Effector memory CD4-positive, alpha-beta T cell (primary cell): ENCODE measurements around the gene SEZ6L.

Experiments
- DNase-seq, 3 donors: peaks; one replicate each; pipeline ENCODE4 v3.0.0-alpha.2; 2020
- H3K27ac ChIP-seq: 2 replicates; pipeline ENCODE4 v1.7.0; 2013; ENCODE audit warnings: mild to moderate bottlenecking, low read length, moderate library complexity; ENCODE audit not compliant: insufficient read depth, poor library complexity, severe bottlenecking
- H3K27me3 ChIP-seq: replicated peaks from 2 replicates; pipeline ENCODE4 v1.7.0; 2013; ENCODE audit warnings: mild to moderate bottlenecking, low read length; ENCODE audit not compliant: insufficient read depth, control insufficient read depth, poor library complexity, severe bottlenecking
- H3K36me3 ChIP-seq: 2 replicates; pipeline ENCODE4 v1.7.0; 2013; ENCODE audit warnings: mild to moderate bottlenecking, low read length, moderate library complexity; ENCODE audit not compliant: control insufficient read depth, insufficient read depth
- H3K4me1 ChIP-seq: 2 replicates; pipeline ENCODE4 v1.7.0; 2013; ENCODE audit warnings: low read length, mild to moderate bottlenecking; ENCODE audit not compliant: control insufficient read depth, insufficient read depth, poor library complexity, severe bottlenecking
- H3K4me3 ChIP-seq: 2 replicates; pipeline ENCODE4 v1.7.0; 2013; ENCODE audit warnings: low read length, low read depth, mild to moderate bottlenecking; ENCODE audit not compliant: insufficient read depth, poor library complexity, severe bottlenecking
- H3K9me3 ChIP-seq: 2 replicates; pipeline ENCODE4 v1.7.0; 2013; ENCODE audit warnings: mild to moderate bottlenecking, low read length, moderate library complexity; ENCODE audit not compliant: control insufficient read depth

Gene SEZ6L

GRCh38 chr22:26426924-26427323 lies 257.7 kb downstream of the SEZ6L start:
- H3K27me3 ChIP-seq: no peaks in the 10 kb centered on the region
- H3K4me1 ChIP-seq: peaks cover 17% of the 10 kb centered on the region
- peaks cover 4% of the 10 kb centered on the region for H3K9me3 ChIP-seq
- H3K27ac ChIP-seq: no peak overlapping the region
- DNase-seq: no peak
- H3K4me3 ChIP-seq: no peak overlapping the region
- H3K36me3 ChIP-seq: no peaks in the 10 kb centered on the region

GRCh38 chr22:26428515-26429457 lies 259.5 kb downstream of the SEZ6L start, which contains the start of gene ASPHD2:
ASPHD2 (plus strand) TSS chr22:26429260; CDS start chr22:26433616, 4,356 bp downstream.
- H3K27ac ChIP-seq: peak within 1 kb of the TSS; percentile 90
- peak; percentile 68 to 78 (median 72) for DNase-seq
- peaks cover 17% of the 10 kb centered on the region for H3K4me1 ChIP-seq

GRCh38 chr22:26429458-26430286 lies 260.4 kb downstream of the SEZ6L start:
- Histone ChIP-seq H3K27me3 (no peaks in the 10 kb centered on the region), H3K36me3 (no peaks in the 10 kb centered on the region), H3K27ac (no peak overlapping the region), H3K4me3 (peak overlapping the region; percentile 51), H3K9me3 (no peaks in the 10 kb centered on the region), H3K4me1 (peaks cover 17% of the 10 kb centered on the region)
- no peak for DNase-seq

More at GRCh38 chr22:26428515-26429457, 259.5 kb downstream of the SEZ6L start, which contains the start of gene ASPHD2:
- Histone ChIP-seq H3K4me3 (peak within 1 kb of the TSS; percentile 94), H3K36me3 (no peaks in the 10 kb centered on the region), H3K9me3 (no peaks in the 10 kb centered on the region), H3K27me3 (no peaks in the 10 kb centered on the region)

GRCh38 chr22:26430600-26430999 lies 261.3 kb downstream of the SEZ6L start:
- H3K4me3 ChIP-seq: no peak overlapping the region
- H3K9me3 ChIP-seq: no peaks in the 10 kb centered on the region
- peaks cover 6% of the 10 kb centered on the region for H3K36me3 ChIP-seq
- no peaks in the 10 kb centered on the region for H3K27me3 ChIP-seq
- peaks cover 17% of the 10 kb centered on the region for H3K4me1 ChIP-seq
- no peak overlapping the region for H3K27ac ChIP-seq
- no peak for DNase-seq

GRCh38 chr22:26431261-26431995 lies 262.2 kb downstream of the SEZ6L start:
- no peak for DNase-seq
- H3K27ac ChIP-seq: no peak overlapping the region

GRCh38 chr22:26432619-26433311 lies 263.5 kb downstream of the SEZ6L start:
- H3K27me3 ChIP-seq: no peaks in the 10 kb centered on the region
- no peaks in the 10 kb centered on the region for H3K9me3 ChIP-seq
- H3K4me1 ChIP-seq: peaks cover 17% of the 10 kb centered on the region
- no peak overlapping the region for H3K4me3 ChIP-seq
- no peak overlapping the region for H3K27ac ChIP-seq
- peaks cover 6% of the 10 kb centered on the region for H3K36me3 ChIP-seq
- DNase-seq: no peak

More at GRCh38 chr22:26431261-26431995, 262.2 kb downstream of the SEZ6L start:
- no peak overlapping the region for H3K4me3 ChIP-seq
- H3K27me3 ChIP-seq: no peaks in the 10 kb centered on the region
- H3K4me1 ChIP-seq: peaks cover 17% of the 10 kb centered on the region
- no peaks in the 10 kb centered on the region for H3K9me3 ChIP-seq
- H3K36me3 ChIP-seq: peaks cover 6% of the 10 kb centered on the region
